Stimulated activated CD8-positive, alpha-beta memory T cell treated with anti-CD3 and anti-CD28 coated beads, Interleukin-7, amount 100 ng/mL, for 48 hours (primary cell): Measurements from ENCODE around the gene PIEZO1.

Experiments
- DNase-seq, 2 donors: peaks; one replicate each; pipeline ENCODE4 v3.0.0-alpha.2; 2020; ENCODE audit warnings: low read depth in 1 of 2; ENCODE audit errors: extremely low read depth in 1 of 2

PIEZO1 gene

DNA sequence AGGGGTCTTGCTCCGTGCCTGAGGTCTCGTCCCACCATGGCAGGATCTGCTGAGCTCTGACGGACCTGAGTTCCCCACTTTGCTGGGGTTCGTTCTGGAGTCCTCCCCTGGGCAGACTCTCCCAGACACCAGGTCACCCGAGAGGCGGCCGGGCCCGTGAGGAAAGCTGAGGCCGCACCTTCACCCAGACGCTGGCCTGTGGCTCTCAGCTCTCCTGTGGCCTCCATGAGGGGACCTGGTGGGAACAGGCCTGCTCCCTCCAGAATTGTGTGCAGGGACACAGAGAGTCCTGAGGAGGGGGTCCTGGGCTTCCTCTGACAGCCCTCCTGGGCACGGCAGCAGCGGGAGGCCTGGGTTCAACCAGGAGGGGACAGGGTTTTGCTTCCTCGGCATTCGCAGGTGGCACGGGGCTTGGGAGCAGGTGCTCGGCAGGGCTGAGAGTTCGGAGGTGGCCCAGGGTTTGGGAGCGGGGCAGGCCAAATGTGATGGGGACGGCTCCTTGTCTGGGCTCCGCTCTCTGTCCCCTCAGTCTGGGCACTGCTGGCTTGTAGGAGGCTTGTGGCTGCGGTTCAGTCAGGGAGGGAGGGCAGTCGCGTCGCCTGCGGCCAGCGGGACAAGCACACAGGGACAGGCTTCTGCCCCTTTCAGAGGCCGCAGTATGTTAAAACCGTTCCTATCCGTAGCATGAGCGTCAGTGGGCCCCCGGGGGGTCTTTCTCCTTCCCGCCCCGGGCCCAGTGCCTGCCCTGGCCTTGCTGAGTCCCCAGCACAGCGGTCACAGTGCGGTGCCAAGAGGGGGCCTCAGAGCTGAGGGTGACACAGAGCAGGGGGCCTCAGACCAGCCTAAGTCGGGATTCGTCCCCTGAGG lies 90.6 kb downstream of the PIEZO1 start:
- DNase-seq = no peak

- DNase-seq = no peak
Observed at GRCh38 chr16:88693420-88694177, 91.4 kb downstream of the PIEZO1 start.

- DNase-seq = no peak
Observed at GRCh38 chr16:88692861-88693260, 92.2 kb downstream of the PIEZO1 start.

GRCh38 chr16:88691924-88692560 lies 93.0 kb downstream of the PIEZO1 start:
- DNase-seq = no peak

DNA sequence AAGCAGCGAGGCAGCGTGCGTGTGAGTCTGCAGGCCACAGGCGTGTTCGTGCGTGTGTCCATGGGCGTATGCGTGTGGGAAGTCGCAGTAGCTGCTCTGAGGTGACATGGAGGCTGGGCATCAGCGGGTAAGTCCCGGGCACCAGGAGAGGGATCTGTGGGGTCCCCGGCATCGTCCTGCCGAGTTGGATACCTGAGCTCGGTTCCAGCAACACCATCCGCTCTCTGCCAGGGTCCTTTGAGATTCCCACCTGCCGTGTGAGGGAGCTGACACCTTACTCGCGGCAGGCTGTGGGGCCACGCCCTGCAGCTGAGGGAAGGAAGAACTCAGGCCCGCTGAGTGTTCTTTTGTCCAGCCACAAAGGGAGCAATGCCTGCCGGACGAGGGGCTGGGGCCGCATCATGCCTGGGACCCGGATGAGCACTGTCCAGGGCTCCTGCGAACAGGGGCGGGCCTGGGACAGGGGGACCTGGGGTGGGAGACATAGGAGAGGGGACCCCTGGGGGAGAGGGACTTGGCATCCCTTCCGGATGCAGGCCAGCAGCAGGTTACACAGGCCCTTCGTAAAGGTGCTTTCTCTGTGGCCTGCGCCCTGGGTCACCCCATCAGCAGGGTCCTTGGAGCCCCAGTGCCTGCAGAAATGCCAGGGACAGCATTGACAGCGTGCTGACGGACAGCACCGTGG lies 93.7 kb downstream of the PIEZO1 start:
- no peak for DNase-seq

GRCh38 chr16:88690341-88691128 lies 94.5 kb downstream of the PIEZO1 start:
- no peak for DNase-seq

DNA sequence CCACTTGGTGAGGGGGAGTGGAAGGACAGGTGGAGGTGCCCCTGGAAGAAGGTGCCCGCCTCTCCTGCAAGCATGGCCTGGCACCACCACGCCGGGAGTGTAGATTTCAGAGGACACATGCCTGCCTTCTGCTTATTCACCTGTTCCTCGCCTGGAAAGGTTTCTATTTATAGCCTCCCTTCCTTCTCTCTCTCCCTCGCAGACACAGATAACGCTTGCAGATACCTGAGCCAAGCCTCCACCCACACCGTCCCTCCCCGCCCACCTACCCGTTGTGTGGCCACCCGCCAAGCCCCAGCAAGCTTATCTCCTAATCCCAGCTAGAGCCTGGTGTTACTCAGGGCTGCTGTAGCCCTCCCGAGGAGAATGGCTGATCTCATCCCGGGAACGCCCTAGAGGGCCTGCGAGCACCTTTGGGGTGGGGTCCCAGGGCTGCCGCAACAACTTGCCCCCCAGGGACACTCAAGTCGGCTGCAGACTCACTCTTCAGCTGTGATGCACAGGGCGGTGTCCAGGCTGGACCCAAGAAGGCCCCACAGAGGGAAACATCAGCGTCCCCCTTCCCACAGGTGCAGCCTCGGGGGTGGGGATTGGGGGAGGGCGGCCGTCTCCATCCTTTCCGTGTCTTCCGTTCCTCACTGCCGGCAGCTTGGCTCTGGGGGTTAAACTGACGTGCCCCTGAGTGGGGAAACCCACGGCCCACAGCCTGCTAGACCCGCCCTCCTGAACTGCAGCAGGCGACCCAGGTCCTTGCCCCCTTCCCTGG lies 96.8 kb downstream of the PIEZO1 start:
- no peak for DNase-seq

DNA sequence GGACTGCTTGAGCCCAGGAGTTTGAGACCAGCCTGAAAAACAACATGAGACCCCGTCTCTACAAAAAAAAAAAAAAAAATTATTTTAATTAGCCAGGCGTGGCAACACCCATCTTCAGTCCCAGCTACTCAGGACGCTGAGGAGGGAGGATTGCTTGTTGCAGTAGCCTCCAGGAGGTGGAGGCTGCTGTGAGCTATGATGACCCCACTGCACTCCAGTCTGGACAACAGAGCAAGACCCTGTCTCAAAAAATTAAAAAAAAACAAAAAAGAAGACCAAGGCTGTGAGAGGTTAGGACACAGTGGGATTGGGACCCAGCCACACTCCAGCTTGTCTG lies 97.4 kb downstream of the PIEZO1 start:
- DNase-seq = no peak

GRCh38 chr16:88687254-88687576 lies 97.8 kb downstream of the PIEZO1 start:
- no peak for DNase-seq

DNA sequence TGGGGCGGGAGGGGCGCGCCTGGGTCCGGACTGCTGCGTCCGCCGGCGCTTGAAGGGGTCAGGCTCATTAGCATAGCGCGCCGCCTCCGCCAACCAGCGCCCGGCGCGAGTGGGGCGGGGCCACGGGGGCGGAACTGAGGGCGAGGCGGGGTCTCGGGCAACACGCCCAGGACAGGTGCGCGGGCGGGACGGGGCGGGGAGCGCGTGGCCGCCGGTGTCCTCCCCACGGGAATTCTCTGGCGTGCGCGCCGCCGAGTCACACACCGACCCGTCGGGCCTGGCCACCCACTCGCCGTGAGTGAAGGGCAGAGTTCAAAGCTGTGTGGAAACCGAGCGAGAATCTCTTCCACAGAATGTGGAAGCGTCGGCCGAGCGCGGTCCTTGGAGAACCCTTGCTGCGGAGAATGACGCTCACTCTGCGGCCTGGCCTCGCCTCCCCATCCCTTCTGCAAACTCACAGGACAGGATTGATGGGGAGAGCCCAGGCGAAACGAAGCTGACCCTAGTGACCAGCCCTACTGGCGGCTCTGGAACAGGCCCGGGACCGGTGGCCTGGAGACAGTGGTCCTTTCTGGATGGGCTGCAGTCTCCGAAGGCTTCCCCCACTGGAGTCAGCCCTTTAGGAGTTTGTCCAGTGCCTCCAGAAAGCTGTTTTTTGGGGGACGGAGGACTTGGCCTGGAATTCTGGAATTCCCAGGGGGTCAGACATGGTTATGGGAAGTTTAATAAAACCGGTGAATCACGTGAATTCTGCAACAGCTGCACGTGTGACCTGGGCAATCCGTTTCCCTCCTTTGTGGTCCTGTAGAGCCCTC lies 98.4 kb downstream of the PIEZO1 start, which contains the start of gene SNAI3:
TSS of gene SNAI3 (minus strand) at position 69 of the 815 bp plus-strand sequence. CDS start 101 bp downstream, outside the sequence.
- peak; percentile 72 to 73 for DNase-seq

DNA sequence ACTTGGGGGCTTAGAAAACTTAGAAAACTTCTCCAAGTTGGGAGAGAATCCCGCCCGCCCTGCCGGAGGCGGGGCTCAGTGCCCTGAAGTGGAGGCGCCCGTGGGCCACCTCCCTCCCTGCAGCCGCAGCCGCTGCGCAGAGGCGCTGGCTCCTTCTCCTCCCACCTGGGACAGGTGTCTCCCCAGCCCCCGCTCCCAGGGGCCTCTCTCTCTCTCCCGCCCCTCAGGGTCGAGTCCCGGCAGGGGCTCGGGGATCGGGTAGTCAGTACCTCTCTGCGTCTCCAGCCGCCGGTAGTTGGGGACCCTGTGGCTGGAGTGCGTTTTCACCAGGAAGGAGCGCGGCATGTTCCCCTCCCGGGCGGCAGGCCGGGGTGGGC lies 99.0 kb downstream of the PIEZO1 start:
- no peak for DNase-seq

DNA sequence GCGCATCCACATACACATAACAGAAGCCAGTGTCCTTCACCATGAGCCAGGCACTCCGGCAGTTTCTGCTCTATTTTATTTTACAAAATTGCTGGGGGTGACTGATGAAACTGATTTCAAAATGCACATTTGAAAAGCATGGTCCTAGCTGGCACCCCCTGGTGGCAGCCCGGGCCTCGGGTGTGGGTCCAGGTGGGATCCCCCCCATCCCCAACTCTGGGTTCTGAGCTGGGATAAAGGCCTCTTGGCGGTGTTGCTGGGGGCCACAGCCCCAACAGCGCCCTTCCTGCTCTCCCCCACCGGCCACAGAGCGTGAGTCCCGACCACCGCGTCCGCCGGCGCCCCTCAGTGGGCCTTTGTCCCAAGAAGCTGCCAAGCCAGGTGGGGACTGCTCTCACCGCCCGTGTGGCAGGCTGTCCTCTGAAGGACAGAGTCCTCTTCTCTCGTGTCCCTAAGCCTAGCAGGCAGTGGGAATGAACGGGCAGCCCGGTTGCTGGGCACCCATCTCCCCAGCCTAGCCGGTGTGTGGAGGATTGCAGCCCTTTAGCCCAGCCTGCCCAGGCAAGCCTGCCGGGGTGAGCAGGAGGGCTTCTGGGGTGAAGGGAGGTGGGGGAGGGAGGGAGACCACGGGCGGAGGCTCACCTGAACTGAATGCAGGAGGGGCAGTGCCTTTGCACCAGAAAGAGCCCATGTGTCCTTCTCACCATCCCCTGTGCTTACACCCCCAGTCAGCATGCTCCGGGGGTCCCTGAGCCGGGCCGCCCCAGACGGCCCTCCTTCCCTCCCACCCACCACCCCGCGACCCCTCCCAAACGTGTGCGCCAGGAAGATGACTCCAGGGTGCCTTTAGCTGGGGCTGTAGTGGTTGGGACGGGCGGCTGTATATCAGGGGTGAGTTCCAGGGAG lies 99.6 kb downstream of the PIEZO1 start:
- no peak for DNase-seq

GRCh38 chr16:88684569-88685155 lies 100.4 kb downstream of the PIEZO1 start:
- DNase-seq = no peak

GRCh38 chr16:88681709-88682451 lies 103.1 kb downstream of the PIEZO1 start:
- peak in 1 of 2 donors; percentile 81 for DNase-seq

DNA sequence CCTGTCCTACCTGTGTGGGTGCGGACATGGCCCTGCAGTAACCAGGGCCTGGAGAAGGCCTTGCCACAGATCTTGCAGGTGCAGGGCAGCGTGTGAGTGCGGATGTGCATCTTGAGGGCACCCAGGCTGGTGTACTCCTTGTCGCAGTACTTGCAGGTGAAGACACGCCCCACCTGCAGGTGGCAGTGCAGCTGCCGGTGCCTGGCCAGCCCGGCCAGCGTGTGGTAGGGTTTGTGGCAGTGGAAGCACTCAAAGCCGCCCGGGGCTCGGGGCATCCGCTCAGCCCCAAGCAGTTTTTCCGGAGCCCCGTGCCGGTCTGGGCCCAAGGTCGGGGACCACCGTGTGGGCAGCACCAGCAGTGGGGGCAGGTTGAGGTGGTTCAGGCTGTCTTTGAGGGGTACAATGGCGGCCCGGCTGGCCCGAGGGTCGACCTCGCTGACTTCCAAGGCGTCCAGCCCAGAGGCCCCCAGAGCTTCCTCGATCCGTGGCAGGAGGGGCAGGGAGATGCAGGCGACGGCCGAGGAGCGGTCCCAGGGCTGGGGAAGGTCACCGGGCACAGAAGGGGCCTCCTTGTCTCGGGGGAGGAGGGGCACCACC lies 103.8 kb downstream of the PIEZO1 start:
- no peak for DNase-seq

GRCh38 chr16:88680554-88681083 lies 104.4 kb downstream of the PIEZO1 start:
- DNase-seq = no peak
